ENCODE data around the gene VWF.

- no peak for TF ChIP-seq CTCF (IDR thresholded peaks at IDR 0.05)
- TF ChIP-seq POLR2A (IDR thresholded peaks at IDR 0.05) = no peak
Observed at GRCh38 chr12:6084969-6085450, 39.5 kb downstream of the VWF start.

Data from right lobe of liver (tissue), 4 donors.